T-helper 1 cell treated with Interleukin-12 subunit alpha and Interleukin-12 subunit beta and Interleukin-4 antibody, amounts not matched to agents 30 μg/mL and 1 μg/mL, for 36 hours (primary cell): ENCODE measurements around the gene PSTPIP2.
"Not testable (repeated sequence)": the region's sequence is repeated elsewhere in the genome, so short reads cannot be mapped to it uniquely, and the experiment has no call there.

Experiments used
- H3K27ac Mint-ChIP-seq: one replicate; pipeline ENCODE4 v1.8.0; 2021; ENCODE audit warnings: mild to moderate bottlenecking, mixed read lengths
- H3K27me3 Mint-ChIP-seq: one replicate; pipeline ENCODE4 v1.8.0; 2021; ENCODE audit warnings: low read depth, mixed read lengths
- H3K36me3 Mint-ChIP-seq: one replicate; pipeline ENCODE4 v1.8.0; 2021; ENCODE audit warnings: low read depth, mixed read lengths
- H3K4me1 Mint-ChIP-seq: one replicate; pipeline ENCODE4 v1.8.0; 2021; ENCODE audit warnings: low read depth, mixed read lengths
- H3K4me3 Mint-ChIP-seq: one replicate; pipeline ENCODE4 v1.8.0; 2021; ENCODE audit warnings: mild to moderate bottlenecking, moderate library complexity, mixed read lengths
- H3K9me3 Mint-ChIP-seq: one replicate; pipeline ENCODE4 v1.8.0; 2021; ENCODE audit warnings: mixed read lengths

PSTPIP2 gene

GRCh38 chr18:45964913-45965312 is 107.1 kb downstream of the PSTPIP2 start:
- not testable (repeated sequence) for H3K27me3 Mint-ChIP-seq, H3K9me3 Mint-ChIP-seq, H3K27ac Mint-ChIP-seq
- Mint-ChIP-seq H3K4me3 (peak overlapping the region; percentile 36), H3K36me3 (peaks cover 27% of the 10 kb centered on the region), H3K4me1 (peaks cover 39% of the 10 kb centered on the region)

DNA sequence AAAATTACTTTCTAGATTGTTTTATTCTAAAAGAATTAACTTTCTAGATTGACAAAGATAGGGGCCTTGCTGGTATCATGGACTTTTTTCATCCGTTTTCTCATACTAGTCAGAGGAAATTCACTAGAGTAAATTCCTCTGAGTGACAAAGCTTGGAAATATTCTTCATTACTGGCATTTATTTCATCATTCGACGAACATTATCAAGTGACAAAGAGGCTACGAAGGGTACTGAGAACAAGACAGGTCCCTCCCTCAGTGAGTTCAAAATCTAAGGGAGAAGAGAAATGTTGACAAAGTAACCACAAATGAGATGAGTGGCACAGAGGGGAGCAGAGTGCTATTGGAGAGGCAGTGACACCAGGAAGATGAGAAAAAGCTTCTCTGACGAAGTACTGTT is 109.2 kb downstream of the PSTPIP2 start:
- Mint-ChIP-seq H3K27ac (peak overlapping the region; percentile 62), H3K27me3 (peaks cover under 1% of the 10 kb centered on the region), H3K4me3 (no peak overlapping the region), H3K4me1 (peaks cover 41% of the 10 kb centered on the region), H3K36me3 (peaks cover 27% of the 10 kb centered on the region), H3K9me3 (no peaks in the 10 kb centered on the region)

- H3K4me1 Mint-ChIP-seq: peaks cover 38% of the 10 kb centered on the region
- H3K9me3 Mint-ChIP-seq: no peaks in the 10 kb centered on the region
- H3K27me3 Mint-ChIP-seq: no peaks in the 10 kb centered on the region
- no peak overlapping the region for H3K27ac Mint-ChIP-seq
- H3K4me3 Mint-ChIP-seq: no peak overlapping the region
- peaks cover 27% of the 10 kb centered on the region for H3K36me3 Mint-ChIP-seq
Measured at GRCh38 chr18:45962461-45962860, 109.6 kb downstream of the PSTPIP2 start.

- Mint-ChIP-seq H3K36me3 (peaks cover 33% of the 10 kb centered on the region), H3K4me1 (peaks cover 28% of the 10 kb centered on the region)
- H3K27ac Mint-ChIP-seq, H3K4me3 Mint-ChIP-seq, H3K9me3 Mint-ChIP-seq, H3K27me3 Mint-ChIP-seq: not testable (repeated sequence)
Measured at GRCh38 chr18:45959484-45959883, 112.6 kb downstream of the PSTPIP2 start.

- no peak overlapping the region for H3K27ac Mint-ChIP-seq
- H3K4me1 Mint-ChIP-seq: peaks cover 28% of the 10 kb centered on the region
- H3K36me3 Mint-ChIP-seq: peaks cover 39% of the 10 kb centered on the region
- no peaks in the 10 kb centered on the region for H3K9me3 Mint-ChIP-seq
- no peaks in the 10 kb centered on the region for H3K27me3 Mint-ChIP-seq
- H3K4me3 Mint-ChIP-seq: no peak overlapping the region
Measured at GRCh38 chr18:45958730-45959129, 113.3 kb downstream of the PSTPIP2 start.

GRCh38 chr18:45958027-45958426 is 114.0 kb downstream of the PSTPIP2 start:
- Mint-ChIP-seq H3K36me3 (peaks cover 41% of the 10 kb centered on the region), H3K4me3 (no peak overlapping the region), H3K9me3 (no peaks in the 10 kb centered on the region), H3K27ac (no peak overlapping the region), H3K4me1 (peaks cover 24% of the 10 kb centered on the region), H3K27me3 (no peaks in the 10 kb centered on the region)

- Mint-ChIP-seq H3K4me3 (no peak overlapping the region), H3K9me3 (no peaks in the 10 kb centered on the region), H3K27me3 (no peaks in the 10 kb centered on the region), H3K27ac (no peak overlapping the region), H3K4me1 (peaks cover 17% of the 10 kb centered on the region), H3K36me3 (peaks cover 41% of the 10 kb centered on the region)
Measured at GRCh38 chr18:45957100-45957499, 115.0 kb downstream of the PSTPIP2 start.

- Mint-ChIP-seq H3K36me3 (peaks cover 46% of the 10 kb centered on the region), H3K9me3 (no peaks in the 10 kb centered on the region), H3K4me3 (no peak overlapping the region), H3K27me3 (no peaks in the 10 kb centered on the region), H3K27ac (no peak overlapping the region), H3K4me1 (peaks cover 6% of the 10 kb centered on the region)
Measured at GRCh38 chr18:45954070-45954934, 117.8 kb downstream of the PSTPIP2 start.

- Mint-ChIP-seq H3K27ac (no peak overlapping the region), H3K4me3 (no peak overlapping the region), H3K4me1 (peaks cover 2% of the 10 kb centered on the region), H3K27me3 (no peaks in the 10 kb centered on the region), H3K9me3 (no peaks in the 10 kb centered on the region), H3K36me3 (peaks cover 62% of the 10 kb centered on the region)
Measured at GRCh38 chr18:45951016-45951714, 120.9 kb downstream of the PSTPIP2 start.

GRCh38 chr18:45945669-45946068 is 126.4 kb downstream of the PSTPIP2 start:
- H3K27me3 Mint-ChIP-seq: no peaks in the 10 kb centered on the region
- peaks cover 4% of the 10 kb centered on the region for H3K4me1 Mint-ChIP-seq
- no peak overlapping the region for H3K27ac Mint-ChIP-seq
- peaks cover 57% of the 10 kb centered on the region for H3K36me3 Mint-ChIP-seq
- H3K4me3 Mint-ChIP-seq: no peak overlapping the region
- peaks cover 7% of the 10 kb centered on the region for H3K9me3 Mint-ChIP-seq

GRCh38 chr18:45940724-45941123 is 131.3 kb downstream of the PSTPIP2 start:
- H3K27ac Mint-ChIP-seq: peak overlapping the region; percentile 1
- peaks cover 55% of the 10 kb centered on the region for H3K36me3 Mint-ChIP-seq
- H3K9me3 Mint-ChIP-seq: peaks cover 7% of the 10 kb centered on the region
- no peak overlapping the region for H3K4me3 Mint-ChIP-seq
- H3K4me1 Mint-ChIP-seq: peaks cover 21% of the 10 kb centered on the region
- H3K27me3 Mint-ChIP-seq: no peaks in the 10 kb centered on the region

DNA sequence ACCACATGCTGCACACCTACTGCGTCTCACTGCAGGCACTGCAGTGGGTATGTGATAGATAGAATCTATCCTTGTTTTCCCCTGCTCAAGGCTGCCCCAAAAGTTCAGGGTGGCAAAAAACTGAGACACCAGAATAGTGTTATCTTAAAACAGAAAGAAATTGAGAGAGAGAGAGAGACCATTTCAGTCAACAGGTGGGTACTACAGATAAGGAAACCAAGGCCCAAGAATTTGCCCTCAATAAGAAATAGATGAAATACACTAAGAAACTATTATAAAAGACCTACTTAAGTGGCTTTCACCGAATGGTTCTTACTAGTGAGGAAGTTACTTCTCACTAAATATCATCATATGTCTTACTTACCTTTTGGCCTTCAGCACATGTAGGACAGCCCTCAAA is 132.8 kb downstream of the PSTPIP2 start:
- no peaks in the 10 kb centered on the region for H3K27me3 Mint-ChIP-seq
- peaks cover 7% of the 10 kb centered on the region for H3K9me3 Mint-ChIP-seq
- H3K4me1 Mint-ChIP-seq: peaks cover 21% of the 10 kb centered on the region
- no peak overlapping the region for H3K27ac Mint-ChIP-seq
- H3K36me3 Mint-ChIP-seq: peaks cover 46% of the 10 kb centered on the region
- no peak overlapping the region for H3K4me3 Mint-ChIP-seq

DNA sequence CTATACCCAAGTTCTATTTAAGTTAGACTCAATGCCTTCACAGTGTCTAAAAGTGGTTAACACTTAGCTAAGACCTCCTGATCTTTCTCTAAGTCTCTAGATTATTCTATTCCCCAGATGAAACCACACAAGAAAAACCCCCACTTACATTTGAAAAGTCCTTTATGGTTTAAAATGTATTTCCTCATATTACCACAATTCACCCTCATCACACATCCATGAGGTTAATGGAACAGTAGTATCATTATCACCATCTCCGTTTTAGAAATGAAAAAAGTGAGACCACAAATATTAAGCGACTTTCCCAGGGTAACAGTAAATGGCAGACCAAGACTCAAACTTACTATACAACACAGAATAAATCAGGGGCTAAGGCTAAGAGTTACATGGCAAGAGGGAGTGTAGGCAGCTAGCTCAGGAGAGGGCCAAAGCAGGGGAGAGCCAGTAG is 133.5 kb downstream of the PSTPIP2 start:
- peaks cover 41% of the 10 kb centered on the region for H3K36me3 Mint-ChIP-seq
- H3K27me3 Mint-ChIP-seq: no peaks in the 10 kb centered on the region
- H3K9me3 Mint-ChIP-seq: peaks cover 7% of the 10 kb centered on the region
- H3K4me1 Mint-ChIP-seq: peaks cover 21% of the 10 kb centered on the region
- no peak overlapping the region for H3K4me3 Mint-ChIP-seq
- peak overlapping the region; percentile 12 for H3K27ac Mint-ChIP-seq

- no peaks in the 10 kb centered on the region for H3K27me3 Mint-ChIP-seq
- no peak overlapping the region for H3K27ac Mint-ChIP-seq
- peaks cover 18% of the 10 kb centered on the region for H3K4me1 Mint-ChIP-seq
- peaks cover 33% of the 10 kb centered on the region for H3K36me3 Mint-ChIP-seq
- peaks cover 1% of the 10 kb centered on the region for H3K9me3 Mint-ChIP-seq
- no peak overlapping the region for H3K4me3 Mint-ChIP-seq
Measured at GRCh38 chr18:45935591-45936335, 136.3 kb downstream of the PSTPIP2 start.
